SU-DHL-6 (cell line): Measurements from ENCODE around the gene NTM.

Experiments used
- CTCF ChIP-seq: fragments of 200-600 bp; sonication (generic); IDR thresholded peaks from one replicate; pipeline ENCODE4 v1.5.1; 2017; ENCODE audit warnings: antibody characterized with exemption, mild to moderate bottlenecking, low read length, moderate library complexity; ENCODE audit not compliant: insufficient read depth, poor library complexity, severe bottlenecking
- EZH2phosphoT487 ChIP-seq: fragments of 200-600 bp; sonication (generic), shearing (Covaris generic); conservative IDR thresholded peaks from 2 replicates; pipeline ENCODE4 v1.6.1; 2018; ENCODE audit warnings: mild to moderate bottlenecking, antibody characterized with exemption, low read length, moderate library complexity, mixed read lengths

- TF ChIP-seq CTCF: no peak
- no peak for TF ChIP-seq EZH2phosphoT487
These were observed 606.8 kb downstream of the NTM start for GRCh38 chr11:131977231-131977630.
